ENCODE results near the gene TM4SF4.

TM4SF4 gene

GRCh38 chr3:149548669-149549065 is 74.2 kb downstream of the TM4SF4 start:
- DNase-seq (ENCODE audit: low spot score), result no peak

- no peak for DNase-seq (ENCODE audit: low spot score)
Measured at GRCh38 chr3:149551500-149551899, 77.0 kb downstream of the TM4SF4 start.

- no peak for DNase-seq (ENCODE audit: low spot score)
Measured at GRCh38 chr3:149552700-149553099, 78.2 kb downstream of the TM4SF4 start.
